HCT116 (cell line): ENCODE measurements around the gene C2CD2L. TPM values are rescaled to one million over a fixed set of nuclear protein-coding genes. Genes with fewer than 3 reads are reported as not detected.
A peak's percentile ranks its signal among the peaks of the same experiment; 100 is the strongest.

Source experiments
- ATAC-seq: fragments of 200-7000 bp; cut with Tn5 transposase; 2 replicates; pipeline ENCODE4 v1.9.1; 2020; ENCODE audit warnings: mild to moderate bottlenecking, moderate library complexity
- BruUV-seq: library from RNA; stranded (reverse); fragments of 400-500 nt; replicated peaks from 2 replicates; lab custom pipeline; 2021; lab: Mats Ljungman, UMichigan
- CTCF ChIA-PET: fragments of 300-600 bp; sonication (Branson Sonifier 250); formaldehyde crosslinking; loops from one replicate; lab custom pipeline; 2021; ENCODE audit warnings: antibody characterized with exemption; lab: Charles Lee
- POLR2A ChIA-PET: fragments of 300-600, 350-600 bp; sonication (Branson Sonifier 250); formaldehyde crosslinking; loops from one replicate; lab custom pipeline; 2021; ENCODE audit warnings: antibody characterized with exemption; lab: Charles Lee
- RAD21 ChIA-PET, 2 experiments: fragments of 300-600 bp; sonication (Branson Sonifier 250); formaldehyde crosslinking; loops; one replicate each; lab custom pipeline; 2023; ENCODE audit warnings: low total read pairs in 2 of 2; ENCODE audit not compliant: uncharacterized antibody in 2 of 2, unreplicated experiment in 2 of 2, low non-redundant PET in 1 of 2; lab: Charles Lee
- DNase-seq: peaks from one replicate; pipeline ENCODE4 v3.0.0-alpha.2; 2010; ENCODE audit warnings: low read depth, low spot score
- H2AFZ ChIP-seq: fragments of 200-600 bp; shearing (Covaris generic), sonication (generic); 2 replicates; pipeline ENCODE4 v1.6.1; 2017; ENCODE audit warnings: low read depth, mixed run types, mixed read lengths, antibody characterized with exemption, low read length; ENCODE audit not compliant: poor library complexity, severe bottlenecking
- H3K27ac ChIP-seq: 2 replicates; pipeline ENCODE4 v1.5.1; 2012; ENCODE audit warnings: low read depth, low read length
- H3K27me3 ChIP-seq: fragments of 200-600 bp; sonication (generic); 2 replicates; pipeline ENCODE4 v1.6.1; 2016; ENCODE audit warnings: mixed run types, low read length, mixed read lengths; ENCODE audit not compliant: insufficient read depth
- H3K36me3 ChIP-seq, 2 experiments: fragments of 200-500 bp in 1 of 2; fragments of 200-600 bp in 1 of 2; sonication (Bioruptor generic) in 1 of 2; sonication (generic) in 1 of 2; 2 replicates each; pipeline versions ENCODE4 v1.5.1 to v1.6.1; 2014 to 2016; ENCODE audit warnings: low read length in 2 of 2, inconsistent platforms in 1 of 2, mixed read lengths in 1 of 2, mixed run types in 1 of 2; ENCODE audit not compliant: insufficient read depth in 2 of 2, control insufficient read depth in 1 of 2
- H3K4me1 ChIP-seq, 2 experiments: fragments of 200-600 bp in 1 of 2; sonication (generic) in 1 of 2; 2 replicates each; pipeline versions ENCODE4 v1.5.1 to v1.6.1; 2012 to 2017; ENCODE audit warnings: low read length in 2 of 2, inconsistent platforms in 1 of 2, mild to moderate bottlenecking in 1 of 2, mixed read lengths in 1 of 2, mixed run types in 1 of 2, moderate library complexity in 1 of 2; ENCODE audit not compliant: insufficient read depth in 2 of 2, control insufficient read depth in 1 of 2
- H3K4me2 ChIP-seq: fragments of 200-600 bp; sonication (generic); 2 replicates; pipeline ENCODE4 v1.6.1; 2017; ENCODE audit warnings: mixed run types, low read length, mixed read lengths
- H3K4me3 ChIP-seq, 2 experiments: fragments of 200-600 bp in 1 of 2; sonication (generic) in 1 of 2; replicated peaks in 1 of 2; 2 replicates each; pipeline ENCODE4 v1.5.1; 2011 to 2016; ENCODE audit warnings: low read length in 2 of 2, control low read depth in 1 of 2, low read depth in 1 of 2, mild to moderate bottlenecking in 1 of 2, mixed read lengths in 1 of 2, mixed run types in 1 of 2
- H3K79me2 ChIP-seq: fragments of 200-600 bp; sonication (generic); 2 replicates; pipeline ENCODE4 v1.6.1; 2017; ENCODE audit warnings: mild to moderate bottlenecking, mixed run types, low read length, moderate library complexity, mixed read lengths; ENCODE audit not compliant: insufficient read depth
- H3K9ac ChIP-seq: fragments of 200-600 bp; sonication (generic); 2 replicates; pipeline ENCODE4 v1.6.1; 2016; ENCODE audit warnings: low read length, mixed read lengths
- H3K9me2 ChIP-seq: fragments of 200-600 bp; sonication (generic), shearing (Covaris generic); 2 replicates; pipeline ENCODE4 v1.6.1; 2017; ENCODE audit warnings: mixed run types, mild to moderate bottlenecking, moderate library complexity; ENCODE audit not compliant: insufficient read depth
- H3K9me3 ChIP-seq, 2 experiments: fragments of 200-500 bp in 1 of 2; fragments of 200-600 bp in 1 of 2; sonication (Bioruptor generic) in 1 of 2; sonication (generic) in 1 of 2; 2 replicates each; pipeline ENCODE4 v1.6.1; 2014 to 2017; ENCODE audit warnings: low read length in 2 of 2, mixed read lengths in 2 of 2, inconsistent platforms in 1 of 2, low read depth in 1 of 2, mild to moderate bottlenecking in 1 of 2, mixed run types in 1 of 2, moderate library complexity in 1 of 2; ENCODE audit not compliant: control insufficient read depth in 1 of 2, insufficient read depth in 1 of 2
- H4K20me1 ChIP-seq: fragments of 200-600 bp; sonication (generic), shearing (Covaris generic); 2 replicates; pipeline ENCODE4 v1.6.1; 2017; ENCODE audit warnings: mixed run types, mild to moderate bottlenecking, moderate library complexity; ENCODE audit not compliant: insufficient read depth
- ATF3 ChIP-seq: IDR thresholded peaks from 2 replicates; pipeline ENCODE4 v1.6.1; 2012
- CBX3 ChIP-seq: IDR thresholded peaks from 2 replicates; pipeline ENCODE4 v1.6.1; 2012; ENCODE audit warnings: low read depth
- CEBPB ChIP-seq: IDR thresholded peaks from 2 replicates; pipeline ENCODE4 v1.6.1; 2012; ENCODE audit warnings: low read depth
- CTCF ChIP-seq, 3 experiments: fragments of 200-600 bp in 1 of 3; sonication (generic) in 1 of 3; IDR thresholded peaks in 2 of 3; conservative IDR thresholded peaks in 1 of 3; 2 replicates each; pipeline ENCODE4 v1.5.1; 2012 to 2017; ENCODE audit warnings: low read depth in 2 of 3, low read length in 2 of 3, antibody characterized with exemption in 1 of 3, borderline replicate concordance in 1 of 3, control low read depth in 1 of 3, mild to moderate bottlenecking in 1 of 3, mixed read lengths in 1 of 3, mixed run types in 1 of 3, moderate library complexity in 1 of 3; ENCODE audit not compliant: insufficient read depth in 1 of 3
- EGR1 ChIP-seq: IDR thresholded peaks from 2 replicates; pipeline ENCODE4 v1.6.1; 2012; ENCODE audit warnings: low read depth
- ELF1 ChIP-seq: IDR thresholded peaks from 2 replicates; pipeline ENCODE4 v1.6.1; 2012; ENCODE audit warnings: low read depth, borderline replicate concordance
- FOSL1 ChIP-seq: IDR thresholded peaks from 2 replicates; pipeline ENCODE4 v1.6.1; 2012; ENCODE audit warnings: low read depth
- MAX ChIP-seq: IDR thresholded peaks from 2 replicates; pipeline ENCODE4 v1.6.1; 2012
- POLR2A ChIP-seq: IDR thresholded peaks from 2 replicates; pipeline ENCODE4 v1.7.0; 2011; ENCODE audit warnings: borderline replicate concordance; ENCODE audit not compliant: insufficient read depth, insufficient read length; ENCODE audit errors: extremely low read depth
- POLR2AphosphoS5 ChIP-seq: IDR thresholded peaks from 2 replicates; pipeline ENCODE4 v1.6.1; 2011; ENCODE audit warnings: mild to moderate bottlenecking, low read depth, low read length, moderate library complexity
- RAD21 ChIP-seq: IDR thresholded peaks from 2 replicates; pipeline ENCODE4 v1.6.1; 2012; ENCODE audit warnings: low read depth, mild to moderate bottlenecking
- REST ChIP-seq: IDR thresholded peaks from 2 replicates; pipeline ENCODE4 v1.6.1; 2012; ENCODE audit warnings: low read depth
- SP1 ChIP-seq: IDR thresholded peaks from 2 replicates; pipeline ENCODE4 v1.6.1; 2012; ENCODE audit warnings: low read depth
- TCF7L2 ChIP-seq: IDR thresholded peaks from 2 replicates; pipeline ENCODE4 v1.7.0; 2011; ENCODE audit warnings: borderline replicate concordance, inconsistent platforms; ENCODE audit not compliant: insufficient read depth, insufficient read length; ENCODE audit errors: extremely low read depth
- YY1 ChIP-seq: IDR thresholded peaks from 2 replicates; pipeline ENCODE4 v1.6.1; 2011; ENCODE audit warnings: low read length, low read depth, moderate library complexity, mild to moderate bottlenecking; ENCODE audit not compliant: insufficient replicate concordance; ENCODE audit errors: extremely low read depth
- ZFX ChIP-seq: fragments of 450-650 bp; IDR thresholded peaks from 2 replicates; pipeline ENCODE4 v1.6.1; 2017
- intact Hi-C: fragments of 100-400 bp; cut with micrococcal nuclease; formaldehyde crosslinking; loops from 2 replicates; pipeline ENCODE4 v1.10.0; 2022
- total RNA-seq: library from RNA; stranded (reverse); gene quantifications from one replicate; pipeline ENCODE4 v1.2.1, GENCODE V29; 2021; ENCODE audit not compliant: unreplicated experiment

C2CD2L gene
- total RNA-seq, 1 experiment from 2014 or later, result 12.4 TPM

- no peak for TF ChIP-seq CTCF (IDR thresholded peaks at IDR 0.05 in 2 of 3, conservative IDR thresholded peaks at IDR 0.05 in 1 of 3; ENCODE audit: borderline replicate concordance in 1 of 3, insufficient read depth in 1 of 3, low read depth in 2 of 3, low read length in 2 of 3)
- peak; percentile 44; the same call in 1 of the 2 replicates for TF ChIP-seq EGR1
- TF ChIP-seq CBX3, result no peak
Observed at GRCh38 chr11:119067371-119068222, 39.5 kb upstream of the C2CD2L start, which contains the start of gene VPS11 (continued).

- no peaks in the 10 kb centered on the region for H3K4me1 ChIP-seq
- intact Hi-C loops, result no loop called here
- H3K4me3 ChIP-seq, result no peak overlapping the region
- POLR2A ChIA-PET, result no interaction called here
- no peak overlapping the region for H3K9ac ChIP-seq
- RAD21 ChIA-PET, result no interaction called here
- CTCF ChIA-PET, result no interaction called here
- H3K36me3 ChIP-seq, result peaks cover 19 to 28% of the 10 kb centered on the region in 2 experiments; a peak in 3 of 4 replicates
- no peak for ATAC-seq
- no peak for DNase-seq
- no peak for TF ChIP-seq MAX
- TF ChIP-seq CBX3, result no peak
- no peak for TF ChIP-seq ATF3
- TF ChIP-seq POLR2AphosphoS5, result no peak
- TF ChIP-seq CEBPB, result no peak
- no peak for TF ChIP-seq ZFX
- no peak for TF ChIP-seq REST
- no peak for TF ChIP-seq ELF1
- TF ChIP-seq CTCF (IDR thresholded peaks at IDR 0.05 in 2 of 3, conservative IDR thresholded peaks at IDR 0.05 in 1 of 3; ENCODE audit: borderline replicate concordance in 1 of 3, insufficient read depth in 1 of 3, low read depth in 2 of 3, low read length in 2 of 3), result no peak
- TF ChIP-seq SP1, result no peak
- TF ChIP-seq TCF7L2, result no peak
- no peak for TF ChIP-seq YY1
- TF ChIP-seq FOSL1, result no peak
- TF ChIP-seq RAD21, result no peak
- no peak for TF ChIP-seq POLR2A
- no peaks in the 10 kb centered on the region for H3K9me3 ChIP-seq
- no peaks in the 10 kb centered on the region for H3K79me2 ChIP-seq
- H2AFZ ChIP-seq, result no peak overlapping the region
- H3K9me2 ChIP-seq, result no peaks in the 10 kb centered on the region
- H3K27ac ChIP-seq, result no peak overlapping the region
- no peaks in the 10 kb centered on the region for H4K20me1 ChIP-seq
- no peaks in the 10 kb centered on the region for H3K27me3 ChIP-seq
- BruUV-seq, result no TSS peak
- H3K4me2 ChIP-seq, result no peak overlapping the region
Observed at GRCh38 chr11:119077839-119078238, 29.3 kb upstream of the C2CD2L start.
